Measurements from ENCODE around the gene MEIS3.
"Not testable (repeated sequence)": the region's sequence is repeated elsewhere in the genome, so short reads cannot be mapped to it uniquely, and the experiment has no call there.

- not testable (repeated sequence) for TF ChIP-seq CTCF (IDR thresholded peaks at IDR 0.05; ENCODE audit: insufficient read depth, low read length); POLR2AphosphoS5 (IDR thresholded peaks at IDR 0.05; ENCODE audit: low read depth); REST (IDR thresholded peaks at IDR 0.05; ENCODE audit: insufficient replicate concordance, low read depth)
Observed at GRCh38 chr19:47387623-47388022, 31.7 kb downstream of the MEIS3 start.

Measured in HL-60 (cell line).